Measurements from ENCODE around the gene RGS7.
"Not testable (repeated sequence)": the region's sequence is repeated elsewhere in the genome, so short reads cannot be mapped to it uniquely, and the experiment has no call there.

RGS7 gene

GRCh38 chr1:240747907-240748306 lies 609.1 kb downstream of the RGS7 start:
- in situ Hi-C loops (cut with MboI; ENCODE audit: low sequenced_read_pairs), result no loop called here

- in situ Hi-C loops (cut with MboI; ENCODE audit: low sequenced_read_pairs), result no loop called here
Measured at GRCh38 chr1:240743705-240744104, 613.3 kb downstream of the RGS7 start.

- in situ Hi-C loops (cut with MboI; ENCODE audit: low sequenced_read_pairs), result no loop called here
Measured at GRCh38 chr1:240739754-240740153, 617.3 kb downstream of the RGS7 start.

- in situ Hi-C loops (cut with MboI; ENCODE audit: low sequenced_read_pairs), result no loop called here
Measured at GRCh38 chr1:240739139-240739538, 617.9 kb downstream of the RGS7 start.

GRCh38 chr1:240737766-240738265 lies 619.2 kb downstream of the RGS7 start:
- in situ Hi-C loops (cut with MboI; ENCODE audit: low sequenced_read_pairs), result no loop called here

GRCh38 chr1:240737298-240737697 lies 619.7 kb downstream of the RGS7 start:
- in situ Hi-C loops (cut with MboI; ENCODE audit: low sequenced_read_pairs), result no loop called here

- in situ Hi-C loops (cut with MboI; ENCODE audit: low sequenced_read_pairs), result not testable (repeated sequence)
Measured at GRCh38 chr1:240734705-240735104, 622.3 kb downstream of the RGS7 start.

- in situ Hi-C loops (cut with MboI; ENCODE audit: low sequenced_read_pairs), result no loop called here
Measured at GRCh38 chr1:240734001-240734400, 623.0 kb downstream of the RGS7 start.

- in situ Hi-C loops (cut with MboI; ENCODE audit: low sequenced_read_pairs), result no loop called here
Measured at GRCh38 chr1:240732390-240732789, 624.6 kb downstream of the RGS7 start.
